HL-60 (cell line): ENCODE measurements around the gene LSMEM2.

ENCODE experiments used
- DNase-seq, 2 experiments: peaks; one replicate each; pipeline ENCODE4 v3.0.0-alpha.2; 2010 to 2020; ENCODE audit warnings: low read depth in 1 of 2, low spot score in 1 of 2
- H3K27ac ChIP-seq: fragments of 250-450 bp; sonication (Bioruptor Pico); replicated peaks from 2 replicates; pipeline ENCODE4 v1.5.1; 2020; ENCODE audit warnings: mild to moderate bottlenecking, moderate library complexity
- H3K27me3 ChIP-seq: fragments of 250-450 bp; sonication (Bioruptor Pico); 2 replicates; pipeline ENCODE4 v1.5.1; 2021; ENCODE audit warnings: mild to moderate bottlenecking, moderate library complexity; ENCODE audit not compliant: insufficient read depth, poor library complexity, severe bottlenecking
- H3K4me3 ChIP-seq: replicated peaks from 2 replicates; pipeline ENCODE4 v1.5.1; 2011; ENCODE audit warnings: mild to moderate bottlenecking, control low read depth, low read length; ENCODE audit not compliant: insufficient read depth
- CTCF ChIP-seq: IDR thresholded peaks from one replicate; pipeline ENCODE4 v1.5.1; 2011; ENCODE audit warnings: low read length, control low read depth, inconsistent platforms; ENCODE audit not compliant: insufficient read depth
- GABPA ChIP-seq: IDR thresholded peaks from 2 replicates; pipeline ENCODE4 v1.6.1; 2012; ENCODE audit warnings: low read depth
- POLR2AphosphoS5 ChIP-seq: IDR thresholded peaks from 2 replicates; pipeline ENCODE4 v1.6.1; 2012; ENCODE audit warnings: low read depth
- REST ChIP-seq: IDR thresholded peaks from 2 replicates; pipeline ENCODE4 v1.6.1; 2012; ENCODE audit warnings: low read depth; ENCODE audit not compliant: insufficient replicate concordance
- SPI1 ChIP-seq: IDR thresholded peaks from 2 replicates; pipeline ENCODE4 v1.6.1; 2012; ENCODE audit warnings: low read depth, mild to moderate bottlenecking, borderline replicate concordance

LSMEM2 gene

DNA sequence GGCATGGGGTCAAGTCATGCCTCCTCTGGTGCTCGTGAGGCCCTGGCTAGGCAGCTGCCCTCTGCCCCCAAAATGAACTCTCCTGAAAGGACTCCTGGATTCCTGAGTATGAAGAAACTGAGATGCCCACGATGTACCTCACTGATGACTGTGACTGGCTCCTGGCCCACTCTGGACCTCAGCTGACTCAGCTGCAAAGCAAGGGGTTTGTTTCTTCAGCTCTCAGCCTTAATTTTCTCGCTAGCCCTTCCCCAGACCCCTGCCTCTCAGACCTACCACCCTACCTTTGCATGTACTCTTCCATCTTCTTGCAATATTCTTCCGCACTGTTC is 48.1 kb upstream of the LSMEM2 start:
- H3K4me3 ChIP-seq, result no peak overlapping the region
- no peak for TF ChIP-seq GABPA
- no peak for TF ChIP-seq POLR2AphosphoS5
- no peak for TF ChIP-seq CTCF
- no peak for TF ChIP-seq SPI1
- no peak for TF ChIP-seq REST
- H3K27ac ChIP-seq, result peak overlapping the region; percentile 78
- no peak for DNase-seq
- no peaks in the 10 kb centered on the region for H3K27me3 ChIP-seq

DNA sequence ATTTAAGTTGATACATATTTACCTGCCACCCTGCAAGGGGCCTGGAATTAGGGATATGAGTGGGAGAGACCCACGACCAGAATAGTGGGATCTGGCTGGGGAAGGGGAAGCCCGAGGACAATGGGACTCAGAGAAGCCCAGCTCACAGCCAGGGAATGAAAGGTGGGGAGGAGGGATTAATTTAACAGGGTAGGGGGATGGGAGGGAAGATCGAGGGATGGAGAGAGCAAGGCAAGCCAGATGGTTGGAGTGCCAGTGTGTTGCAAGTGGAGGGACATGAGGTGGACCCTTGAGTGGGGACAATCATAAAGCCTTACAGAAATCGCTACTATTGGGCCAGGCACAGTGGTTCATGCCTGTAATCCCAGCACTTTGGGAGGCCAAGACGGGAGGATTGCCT is 47.3 kb upstream of the LSMEM2 start:
- Histone ChIP-seq H3K4me3 (no peak overlapping the region), H3K27ac (no peak overlapping the region), H3K27me3 (no peaks in the 10 kb centered on the region)
- no peak for DNase-seq
- TF ChIP-seq CTCF (no peak), POLR2AphosphoS5 (no peak), REST (no peak), SPI1 (no peak), GABPA (no peak)

DNA sequence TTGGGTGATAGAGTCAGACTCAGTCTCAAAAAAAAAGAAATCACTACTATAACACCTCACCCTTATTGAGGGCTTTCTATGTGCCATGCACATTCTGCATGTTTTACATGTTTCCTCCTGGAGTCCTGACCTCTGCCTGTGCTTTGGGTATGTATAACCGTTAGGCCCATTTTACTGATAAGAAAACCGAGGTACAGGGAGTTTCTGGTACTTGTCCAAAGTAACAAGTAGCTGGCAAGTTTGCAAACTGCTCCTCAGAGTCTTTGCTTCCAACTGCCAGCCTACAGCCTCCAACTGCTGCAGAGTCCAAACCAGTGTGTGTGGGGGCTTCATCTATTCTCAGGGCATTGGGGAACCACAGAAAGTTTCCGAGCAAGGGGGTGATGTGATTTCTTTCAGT is 46.6 kb upstream of the LSMEM2 start:
- TF ChIP-seq CTCF (no peak), GABPA (no peak), REST (no peak), SPI1 (no peak), POLR2AphosphoS5 (no peak)
- Histone ChIP-seq H3K4me3 (no peak overlapping the region), H3K27me3 (no peaks in the 10 kb centered on the region), H3K27ac (no peak overlapping the region)
- no peak for DNase-seq
